Fibroblast of pulmonary artery (primary cell): ENCODE measurements around the gene SLC25A47.

Source experiments
- DNase-seq: peaks from one replicate; pipeline ENCODE4 v3.0.0-alpha.2; 2010; ENCODE audit warnings: low read depth
- H3K4me3 ChIP-seq: replicated peaks from 2 replicates; pipeline ENCODE4 v1.5.1; 2011; ENCODE audit warnings: low read depth, mild to moderate bottlenecking, control low read depth, low read length, moderate library complexity
- CTCF ChIP-seq: IDR thresholded peaks from 2 replicates; pipeline ENCODE4 v1.5.1; 2011; ENCODE audit warnings: mild to moderate bottlenecking, control low read depth, low read length, inconsistent platforms; ENCODE audit errors: missing control alignments

The SLC25A47 gene

GRCh38 chr14:100313464-100314230 lies 9.5 kb upstream of the SLC25A47 start:
- no peak for TF ChIP-seq CTCF
- no peak overlapping the region for H3K4me3 ChIP-seq
- DNase-seq: no peak

GRCh38 chr14:100314724-100315123 lies 8.4 kb upstream of the SLC25A47 start:
- H3K4me3 ChIP-seq: no peak overlapping the region
- no peak for TF ChIP-seq CTCF
- no peak for DNase-seq

GRCh38 chr14:100317389-100317788 lies 5.8 kb upstream of the SLC25A47 start:
- H3K4me3 ChIP-seq: no peak overlapping the region
- DNase-seq: no peak
- no peak for TF ChIP-seq CTCF

DNA sequence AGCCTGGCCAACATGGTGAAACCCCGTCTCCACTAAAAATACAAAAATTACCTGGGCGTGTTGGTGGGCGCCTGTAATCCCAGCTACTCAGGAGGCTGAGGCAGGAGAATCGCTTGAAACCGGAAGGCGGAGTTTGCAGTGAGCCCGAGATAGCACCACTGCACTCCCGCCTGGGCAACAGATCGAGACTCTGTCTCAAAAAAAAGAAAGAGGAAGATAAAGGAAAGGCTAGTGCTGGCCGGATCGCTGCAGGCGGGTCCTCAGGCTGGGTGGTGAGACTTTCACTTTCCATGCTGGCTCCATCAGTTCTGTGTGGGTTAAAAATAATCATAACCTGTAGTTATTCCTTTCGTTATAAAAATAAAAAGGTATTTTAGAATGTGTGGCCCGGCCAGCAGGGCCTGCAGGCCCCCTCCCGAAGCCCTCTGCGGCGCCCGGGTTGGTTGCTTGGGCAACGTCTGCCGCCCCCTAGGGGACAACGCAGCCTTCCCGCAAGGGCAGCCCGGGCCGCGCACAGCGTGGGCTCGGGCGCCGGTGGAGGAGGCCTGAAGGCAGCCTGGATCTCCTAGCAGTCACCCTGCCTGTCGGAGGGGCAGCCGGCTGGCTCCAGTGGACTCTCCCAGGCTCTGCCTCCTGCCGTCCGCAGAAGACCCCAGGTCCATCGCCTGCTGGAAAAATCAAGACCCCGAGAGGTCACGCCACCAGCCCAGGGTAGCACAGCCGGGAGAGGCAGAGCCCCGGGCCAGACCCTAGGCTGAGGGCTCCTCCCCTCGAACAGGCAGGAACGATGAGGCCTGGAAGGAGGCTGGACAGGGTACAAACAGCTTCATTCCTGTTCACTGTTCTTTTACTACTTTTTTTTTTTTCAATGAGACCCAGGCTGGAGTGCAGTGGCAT lies 5.0 kb upstream of the SLC25A47 start:
- no peak overlapping the region for H3K4me3 ChIP-seq
- TF ChIP-seq CTCF: peak; percentile 59
- peak; percentile 66 for DNase-seq

- no peak overlapping the region for H3K4me3 ChIP-seq
- no peak for DNase-seq
- TF ChIP-seq CTCF: no peak
Observed at GRCh38 chr14:100320157-100320856, 2.8 kb upstream of the SLC25A47 start.

DNA sequence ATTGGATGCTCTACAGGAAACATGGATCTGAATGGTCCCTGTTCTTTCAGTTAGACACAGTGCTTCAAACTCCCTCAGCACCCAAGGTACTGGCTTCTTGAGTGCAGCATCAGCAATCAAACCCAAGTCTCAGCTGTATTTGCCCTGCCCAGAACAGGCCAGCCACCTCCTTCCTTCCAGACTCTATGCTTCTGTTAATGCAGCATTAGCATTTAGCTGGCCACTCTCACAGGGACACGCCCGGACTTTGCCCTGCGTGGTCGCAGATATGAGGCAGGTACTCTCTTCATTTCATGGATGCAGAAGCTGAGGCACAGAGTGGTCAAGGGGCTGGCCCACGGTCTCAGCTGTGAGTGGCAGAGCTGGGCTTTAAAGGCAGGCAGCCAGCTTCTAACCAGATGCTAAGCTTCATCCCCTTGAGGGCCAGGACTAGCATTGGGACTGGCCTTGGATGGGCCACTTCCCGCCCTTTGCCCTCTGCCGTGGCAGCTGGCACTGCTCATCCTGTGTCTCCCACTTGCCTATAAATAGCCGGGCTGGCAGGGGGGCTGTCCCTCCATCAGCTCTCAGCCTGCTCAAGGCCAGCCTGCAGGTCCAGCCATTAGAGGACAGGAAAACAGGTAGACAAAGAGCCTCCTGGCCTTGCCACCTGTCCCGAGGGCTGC lies 1.5 kb upstream of the SLC25A47 start:
- no peak for TF ChIP-seq CTCF
- no peak for DNase-seq
- no peak overlapping the region for H3K4me3 ChIP-seq
